GM12801 (cell line): ENCODE data around the gene MAP3K5.

ENCODE experiments used
- TF ChIP-seq, protein P1 (sequence below): IDR thresholded peaks from one replicate; pipeline ENCODE4 v1.5.1; 2011; ENCODE audit warnings: control low read depth; ENCODE audit not compliant: insufficient read length; ENCODE audit errors: extremely low read depth

Gene MAP3K5

DNA sequence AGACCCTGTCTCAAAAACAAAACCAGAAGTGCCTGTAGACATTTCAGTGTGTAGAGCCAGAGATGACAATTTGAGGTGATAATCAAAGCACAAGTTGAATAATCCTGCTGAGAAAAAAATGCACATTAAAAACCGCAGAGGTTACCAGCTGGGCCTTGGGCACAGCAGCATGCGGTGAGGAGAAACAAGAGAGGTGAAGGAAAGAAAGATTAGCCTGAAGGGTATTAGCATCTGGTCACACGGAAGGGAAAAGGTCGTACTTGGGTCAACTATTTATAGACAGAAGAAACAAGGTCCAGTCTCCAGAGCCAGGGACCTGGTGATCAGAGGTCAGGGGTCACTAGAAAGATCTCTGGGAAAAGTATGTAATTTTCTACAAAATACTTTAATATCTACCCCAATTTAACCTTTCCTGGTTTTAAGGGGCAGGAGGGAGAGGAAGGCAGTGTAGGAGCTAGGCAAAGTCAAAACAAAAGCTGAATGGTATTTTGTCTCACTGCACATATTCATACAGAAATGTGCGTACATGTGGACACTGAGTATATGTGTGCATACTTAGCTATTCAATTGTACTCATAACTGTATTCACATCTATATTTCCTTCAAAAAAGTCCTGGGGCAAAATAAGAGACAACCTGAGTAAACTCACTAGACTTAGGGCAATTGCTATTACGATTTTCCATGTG lies 252.2 kb downstream of the MAP3K5 start:
- TF ChIP-seq, protein P1, sequence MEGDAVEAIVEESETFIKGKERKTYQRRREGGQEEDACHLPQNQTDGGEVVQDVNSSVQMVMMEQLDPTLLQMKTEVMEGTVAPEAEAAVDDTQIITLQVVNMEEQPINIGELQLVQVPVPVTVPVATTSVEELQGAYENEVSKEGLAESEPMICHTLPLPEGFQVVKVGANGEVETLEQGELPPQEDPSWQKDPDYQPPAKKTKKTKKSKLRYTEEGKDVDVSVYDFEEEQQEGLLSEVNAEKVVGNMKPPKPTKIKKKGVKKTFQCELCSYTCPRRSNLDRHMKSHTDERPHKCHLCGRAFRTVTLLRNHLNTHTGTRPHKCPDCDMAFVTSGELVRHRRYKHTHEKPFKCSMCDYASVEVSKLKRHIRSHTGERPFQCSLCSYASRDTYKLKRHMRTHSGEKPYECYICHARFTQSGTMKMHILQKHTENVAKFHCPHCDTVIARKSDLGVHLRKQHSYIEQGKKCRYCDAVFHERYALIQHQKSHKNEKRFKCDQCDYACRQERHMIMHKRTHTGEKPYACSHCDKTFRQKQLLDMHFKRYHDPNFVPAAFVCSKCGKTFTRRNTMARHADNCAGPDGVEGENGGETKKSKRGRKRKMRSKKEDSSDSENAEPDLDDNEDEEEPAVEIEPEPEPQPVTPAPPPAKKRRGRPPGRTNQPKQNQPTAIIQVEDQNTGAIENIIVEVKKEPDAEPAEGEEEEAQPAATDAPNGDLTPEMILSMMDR = no peak

DNA sequence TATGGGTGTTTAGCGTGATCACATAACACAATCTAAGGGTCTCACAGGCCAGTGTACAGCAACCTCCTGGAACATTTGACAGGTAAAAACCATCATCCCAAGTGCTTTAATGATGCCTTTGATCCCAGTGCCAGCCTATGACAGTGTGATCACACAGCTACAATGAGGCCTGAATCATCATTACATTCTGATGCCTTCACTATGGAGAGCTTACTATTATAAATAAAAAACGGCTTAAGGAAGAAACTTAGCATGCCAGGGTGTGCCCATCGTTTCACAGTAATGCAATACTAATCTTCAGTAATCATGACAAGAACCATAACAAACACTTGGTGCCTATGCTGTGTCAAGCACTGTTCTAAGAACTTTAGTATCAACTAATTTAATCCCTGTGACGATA lies 253.4 kb downstream of the MAP3K5 start:
- TF ChIP-seq, protein P1 = no peak

DNA sequence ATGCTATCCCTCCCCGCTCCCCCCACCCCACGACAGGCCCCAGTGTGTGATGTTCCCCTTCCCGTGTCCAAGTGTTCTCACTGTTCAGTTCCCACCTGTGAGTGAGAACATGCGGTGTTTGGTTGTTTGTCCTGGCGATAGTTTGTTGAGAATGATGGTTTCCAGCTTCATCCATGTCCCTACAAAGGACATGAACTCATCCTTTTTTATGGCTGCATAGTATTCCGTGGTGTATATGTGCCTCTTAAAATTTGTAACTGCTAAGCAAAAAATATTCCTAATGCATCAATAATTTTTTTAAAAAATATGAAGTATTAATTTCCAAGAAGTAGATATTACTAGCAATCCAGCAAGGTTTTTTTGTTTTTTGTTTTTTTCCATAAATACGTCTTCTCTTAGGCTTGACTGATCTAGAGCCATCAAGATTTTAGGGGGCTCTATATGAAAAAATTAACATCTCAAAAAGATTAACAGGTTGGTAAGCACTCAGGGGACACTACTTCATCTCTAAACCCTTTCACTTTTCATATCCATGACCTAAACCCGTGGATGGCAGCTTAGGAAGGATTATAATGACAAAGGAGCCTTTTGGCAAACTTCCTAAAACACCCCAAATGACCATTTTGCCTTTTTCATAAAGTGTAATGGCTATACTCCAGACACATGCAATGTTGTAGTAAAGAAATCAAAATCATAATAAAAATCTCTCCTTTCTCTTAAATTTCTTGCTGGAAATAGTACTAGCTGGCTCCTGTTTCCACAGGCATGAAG lies 256.2 kb downstream of the MAP3K5 start:
- TF ChIP-seq, protein P1 = no peak

DNA sequence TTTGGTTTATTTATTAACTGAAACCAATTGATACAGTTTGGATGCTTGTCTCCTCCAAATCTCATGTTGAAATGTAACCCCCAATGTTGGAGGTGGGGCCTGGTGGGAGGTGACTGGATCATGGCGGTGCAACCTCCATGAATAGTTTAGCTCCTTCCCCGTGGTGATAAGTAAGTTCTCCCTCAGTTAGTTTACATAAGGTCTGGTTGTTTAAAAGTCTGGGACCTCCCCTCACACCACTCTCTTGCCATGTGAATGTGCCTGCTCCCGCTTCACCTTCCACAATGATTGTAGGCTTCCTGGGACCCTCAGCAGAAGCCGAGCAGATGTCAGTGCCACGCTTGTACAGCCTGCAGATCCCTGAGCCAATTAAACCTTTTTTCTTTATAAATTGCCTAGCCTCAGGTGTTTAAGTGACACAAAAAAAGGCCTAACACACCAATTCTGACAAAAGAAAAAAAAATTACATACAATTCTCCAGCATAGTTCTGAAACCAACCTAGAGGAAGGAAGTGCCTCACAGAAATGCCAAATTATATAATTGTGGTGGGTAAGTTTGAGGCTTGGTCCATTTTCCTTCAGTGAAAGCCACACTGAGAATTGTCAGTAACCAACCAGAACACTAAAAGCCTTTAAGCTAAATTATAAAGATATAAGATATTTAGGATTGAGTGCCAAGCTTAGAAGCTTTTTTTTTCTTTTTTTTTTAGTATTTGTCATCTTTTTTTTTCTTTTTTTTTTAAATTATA lies 257.1 kb downstream of the MAP3K5 start:
- TF ChIP-seq, protein P1 = no peak

DNA sequence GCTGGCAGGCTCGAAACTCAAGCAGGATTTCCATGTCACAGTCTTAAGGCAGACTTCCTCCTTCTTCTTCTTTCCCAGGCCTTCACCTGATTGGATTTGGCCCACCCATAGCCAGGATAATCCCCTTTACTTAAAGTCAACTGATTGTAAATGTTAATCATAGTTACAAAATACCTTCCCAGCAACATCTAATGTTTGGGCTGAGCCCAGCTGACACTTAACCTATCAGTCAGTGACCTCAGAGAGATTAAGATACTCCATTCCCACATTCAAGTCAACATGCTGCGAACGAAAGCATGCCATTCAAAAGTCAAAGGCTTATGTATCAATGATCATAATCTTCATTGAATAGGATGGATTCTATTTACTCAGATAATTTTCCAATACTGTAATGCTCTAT lies 258.0 kb downstream of the MAP3K5 start:
- TF ChIP-seq, protein P1 = no peak

DNA sequence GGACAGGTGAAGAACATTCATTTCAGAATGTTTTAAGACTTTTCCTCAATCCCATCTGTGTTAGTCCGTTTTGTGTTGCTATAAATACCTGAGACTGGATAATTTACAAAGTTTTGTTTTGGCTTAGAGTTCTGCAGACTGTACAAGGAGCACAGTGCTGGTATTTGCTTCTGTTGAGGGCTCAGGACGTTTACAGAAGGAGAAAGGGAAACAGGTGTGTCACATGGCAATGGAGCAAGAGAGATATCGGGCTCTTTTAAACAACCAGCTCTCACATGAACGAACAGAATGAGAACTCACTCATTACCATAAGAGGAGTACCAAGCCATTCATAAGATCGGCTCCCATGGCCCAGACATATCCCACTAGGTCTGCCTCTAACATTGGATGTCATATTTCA lies 258.8 kb downstream of the MAP3K5 start:
- TF ChIP-seq, protein P1 = no peak

DNA sequence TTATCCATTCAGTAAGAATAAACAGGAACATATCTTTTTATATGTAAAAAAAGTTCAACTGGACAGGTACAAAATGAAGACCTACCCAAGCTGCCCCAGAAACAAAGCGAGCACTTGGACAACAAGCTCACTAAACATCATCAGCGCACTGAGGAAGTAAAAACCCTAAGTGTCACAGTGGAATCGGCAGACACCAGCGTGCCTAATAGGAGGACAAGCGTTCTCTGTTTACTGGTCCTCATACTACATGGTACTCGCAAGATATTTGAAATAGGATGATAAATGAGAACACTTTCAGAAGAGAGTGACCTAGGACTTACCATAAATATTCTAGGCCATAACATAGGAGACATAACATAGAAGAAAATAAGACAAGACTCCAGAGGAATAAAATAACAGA lies 260.2 kb downstream of the MAP3K5 start:
- TF ChIP-seq, protein P1 = no peak
